HUDEP-2 (cell line): Measurements from ENCODE around the gene SRP14.
"Not testable (repeated sequence)": the region's sequence is repeated elsewhere in the genome, so short reads cannot be mapped to it uniquely, and the experiment has no call there.

Experiments
- DNase-seq, 76 experiments: peaks; one replicate each; lab custom pipeline; 2025; ENCODE audit not compliant: unreplicated experiment in 76 of 76; lab: John Stamatoyannopoulos, UW

SRP14 gene

GRCh38 chr15:40038638-40039543, at the start of gene SRP14:
Gene SRP14 (minus strand): TSS chr15:40039181. CDS start chr15:40039116, 65 bp downstream.
- DNase-seq: peak in 74 of 76 experiments; percentile 30 to 95 (median 87)

- DNase-seq: no peak
Observed at GRCh38 chr15:40087991-40088928, 49.3 kb upstream of the SRP14 start.

GRCh38 chr15:40087068-40087810, 48.3 kb upstream of the SRP14 start:
- DNase-seq: no peak

GRCh38 chr15:40085266-40085665, 46.3 kb upstream of the SRP14 start:
- DNase-seq: peak in 61 of 76 experiments; percentile 3 to 70 (median 40)

- DNase-seq: no peak
Observed at GRCh38 chr15:40084650-40085049, 45.7 kb upstream of the SRP14 start.

GRCh38 chr15:40082195-40082883, 43.4 kb upstream of the SRP14 start:
- DNase-seq: no peak

GRCh38 chr15:40081691-40082194, 42.8 kb upstream of the SRP14 start:
- no peak for DNase-seq

- peak in 18 of 76 experiments; percentile 4 to 45 (median 20) for DNase-seq
Observed at GRCh38 chr15:40080847-40081246, 41.9 kb upstream of the SRP14 start.

GRCh38 chr15:40080104-40080503, 41.1 kb upstream of the SRP14 start:
- DNase-seq: no peak

- DNase-seq: no peak
Observed at GRCh38 chr15:40079456-40079855, 40.5 kb upstream of the SRP14 start.

- no peak for DNase-seq
Observed at GRCh38 chr15:40075298-40076044, 36.5 kb upstream of the SRP14 start.

GRCh38 chr15:40074656-40075055, 35.7 kb upstream of the SRP14 start:
- DNase-seq: not testable (repeated sequence)

GRCh38 chr15:40073716-40074490, 34.9 kb upstream of the SRP14 start:
- not testable (repeated sequence) for DNase-seq

- DNase-seq: no peak
Observed at GRCh38 chr15:40072216-40072990, 33.4 kb upstream of the SRP14 start.

- no peak for DNase-seq
Observed at GRCh38 chr15:40070608-40071218, 31.7 kb upstream of the SRP14 start.

- no peak for DNase-seq
Observed at GRCh38 chr15:40070166-40070557, 31.2 kb upstream of the SRP14 start.
